ENCODE data around the gene MAPK4.
"Not testable (repeated sequence)": the region's sequence is repeated elsewhere in the genome, so short reads cannot be mapped to it uniquely, and the experiment has no call there.

MAPK4 gene

GRCh38 chr18:50560681-50561629 is 1.1 kb downstream of the MAPK4 start:
- Mint-ChIP-seq H3K27me3 (peaks cover 63% of the 10 kb centered on the region), H3K36me3 (ENCODE audit: low read depth) (no peaks in the 10 kb centered on the region), H3K4me3 (peak overlapping the region; percentile 43), H3K27ac (no peak overlapping the region), H3K4me1 (no peaks in the 10 kb centered on the region), H3K9me3 (peaks cover 3% of the 10 kb centered on the region)
- DNase-seq (no peak), ATAC-seq (no peak)

- DNase-seq; H3K36me3 Mint-ChIP-seq (ENCODE audit: low read depth); ATAC-seq; H3K4me1 Mint-ChIP-seq; H3K27ac Mint-ChIP-seq; H3K4me3 Mint-ChIP-seq; H3K9me3 Mint-ChIP-seq: not testable (repeated sequence)
- peaks cover 64% of the 10 kb centered on the region for H3K27me3 Mint-ChIP-seq
Measured at GRCh38 chr18:50562258-50562657, 2.4 kb downstream of the MAPK4 start.

GRCh38 chr18:50562686-50563085 is 2.8 kb downstream of the MAPK4 start:
- DNase-seq = no peak
- Mint-ChIP-seq H3K27me3 (peaks cover 61% of the 10 kb centered on the region), H3K9me3 (no peaks in the 10 kb centered on the region), H3K27ac (no peak overlapping the region), H3K36me3 (ENCODE audit: low read depth) (no peaks in the 10 kb centered on the region), H3K4me1 (no peaks in the 10 kb centered on the region), H3K4me3 (no peak overlapping the region)
- ATAC-seq = no peak

GRCh38 chr18:50563376-50563775 is 3.5 kb downstream of the MAPK4 start:
- no peak for DNase-seq
- H3K27ac Mint-ChIP-seq = no peak overlapping the region
- H3K27me3 Mint-ChIP-seq = peaks cover 56% of the 10 kb centered on the region
- ATAC-seq = no peak
- peaks cover 1% of the 10 kb centered on the region for H3K9me3 Mint-ChIP-seq
- no peaks in the 10 kb centered on the region for H3K4me1 Mint-ChIP-seq
- H3K4me3 Mint-ChIP-seq = no peak overlapping the region
- H3K36me3 Mint-ChIP-seq (ENCODE audit: low read depth) = no peaks in the 10 kb centered on the region

- Mint-ChIP-seq H3K36me3 (ENCODE audit: low read depth) (no peaks in the 10 kb centered on the region), H3K4me1 (no peaks in the 10 kb centered on the region), H3K9me3 (peaks cover 9% of the 10 kb centered on the region), H3K4me3 (no peak overlapping the region), H3K27ac (no peak overlapping the region), H3K27me3 (peaks cover 20% of the 10 kb centered on the region)
- no peak for DNase-seq
- ATAC-seq = no peak
Measured at GRCh38 chr18:50569930-50570329, 10.0 kb downstream of the MAPK4 start.

- Mint-ChIP-seq H3K9me3 (peaks cover 9% of the 10 kb centered on the region), H3K27me3 (peaks cover 16% of the 10 kb centered on the region), H3K4me1 (no peaks in the 10 kb centered on the region), H3K27ac (no peak overlapping the region), H3K36me3 (ENCODE audit: low read depth) (no peaks in the 10 kb centered on the region), H3K4me3 (no peak overlapping the region)
- no peak for DNase-seq
- no peak for ATAC-seq
Measured at GRCh38 chr18:50571606-50572005, 11.7 kb downstream of the MAPK4 start.

DNA sequence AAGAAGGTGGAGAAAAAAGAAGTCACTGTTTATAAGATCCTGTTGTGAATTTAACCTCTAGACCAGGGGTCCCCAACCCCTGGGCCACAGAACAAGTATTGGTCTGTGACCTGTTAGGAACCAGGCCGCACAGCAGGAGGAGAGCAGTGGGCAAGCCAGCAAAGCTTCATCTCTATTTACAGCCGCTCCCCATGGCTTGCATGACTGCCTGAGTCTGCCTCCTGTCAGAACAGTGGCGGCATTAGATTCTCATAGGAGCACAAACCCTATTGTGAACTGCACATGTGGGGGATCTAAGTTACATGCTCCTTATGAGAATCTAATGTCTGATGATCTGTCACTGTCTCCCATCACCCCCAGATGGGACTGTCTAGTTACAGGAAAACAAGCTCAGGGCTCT is 13.3 kb downstream of the MAPK4 start:
- H3K27me3 Mint-ChIP-seq = peaks cover 13% of the 10 kb centered on the region
- H3K9me3 Mint-ChIP-seq; H3K27ac Mint-ChIP-seq; ATAC-seq; H3K4me3 Mint-ChIP-seq; H3K36me3 Mint-ChIP-seq (ENCODE audit: low read depth); DNase-seq; H3K4me1 Mint-ChIP-seq: not testable (repeated sequence)

DNA sequence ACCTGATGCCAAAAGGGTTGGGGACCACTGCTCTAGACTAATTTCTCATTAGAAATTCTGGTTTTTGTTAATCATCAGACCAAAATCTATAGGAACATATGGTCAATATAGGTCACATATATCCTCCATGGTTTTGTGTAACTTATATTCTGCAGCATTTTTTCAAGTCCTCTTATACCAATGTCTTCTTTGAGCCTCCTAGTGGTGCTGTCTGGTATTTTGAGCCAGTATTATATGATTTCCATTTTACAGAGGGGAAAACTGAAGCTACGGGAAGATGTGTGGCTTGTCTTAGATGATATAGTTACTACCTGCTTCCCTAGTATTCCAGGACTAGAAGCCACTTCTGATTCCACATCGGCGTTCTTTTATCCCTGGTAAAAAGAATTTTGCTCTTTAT is 13.8 kb downstream of the MAPK4 start:
- peaks cover 13% of the 10 kb centered on the region for H3K27me3 Mint-ChIP-seq

GRCh38 chr18:50578030-50578429 is 18.1 kb downstream of the MAPK4 start:
- Mint-ChIP-seq H3K9me3 (peaks cover 4% of the 10 kb centered on the region), H3K27ac (no peak overlapping the region), H3K36me3 (ENCODE audit: low read depth) (no peaks in the 10 kb centered on the region), H3K4me1 (no peaks in the 10 kb centered on the region), H3K27me3 (peaks cover 5% of the 10 kb centered on the region), H3K4me3 (no peak overlapping the region)
- no peak for DNase-seq
- no peak for ATAC-seq

More for the DNA sequence above, 13.8 kb downstream of the MAPK4 start:
- ATAC-seq = no peak
- Mint-ChIP-seq H3K4me1 (no peaks in the 10 kb centered on the region), H3K36me3 (ENCODE audit: low read depth) (no peaks in the 10 kb centered on the region), H3K4me3 (no peak overlapping the region), H3K27ac (no peak overlapping the region), H3K9me3 (peaks cover 4% of the 10 kb centered on the region)
- DNase-seq = no peak

DNA sequence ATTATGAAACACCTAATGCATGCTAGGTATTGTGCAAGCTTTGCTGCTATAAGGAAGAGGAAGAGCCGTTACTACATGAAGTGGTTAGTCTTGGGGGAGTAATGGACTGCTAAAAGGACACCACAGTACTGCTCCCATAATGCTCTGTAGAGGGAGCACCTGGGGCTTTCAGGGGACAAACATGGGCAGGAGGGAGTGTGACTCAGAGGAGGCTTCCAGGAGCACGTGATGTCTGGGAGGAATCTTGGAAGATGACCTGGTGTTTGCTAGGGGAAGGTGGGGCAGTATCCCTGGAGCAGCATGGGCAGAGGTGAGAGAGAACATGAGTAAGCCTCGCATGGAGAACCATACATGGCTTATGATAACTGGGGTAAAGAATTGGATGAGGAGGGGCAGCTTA is 18.8 kb downstream of the MAPK4 start:
- no peaks in the 10 kb centered on the region for H3K4me1 Mint-ChIP-seq
- H3K9me3 Mint-ChIP-seq = peaks cover 4% of the 10 kb centered on the region
- peaks cover 4% of the 10 kb centered on the region for H3K27me3 Mint-ChIP-seq
- ATAC-seq (no peak), DNase-seq (no peak)
- no peaks in the 10 kb centered on the region for H3K36me3 Mint-ChIP-seq (ENCODE audit: low read depth)
- H3K4me3 Mint-ChIP-seq = no peak overlapping the region
- H3K27ac Mint-ChIP-seq = no peak overlapping the region

DNA sequence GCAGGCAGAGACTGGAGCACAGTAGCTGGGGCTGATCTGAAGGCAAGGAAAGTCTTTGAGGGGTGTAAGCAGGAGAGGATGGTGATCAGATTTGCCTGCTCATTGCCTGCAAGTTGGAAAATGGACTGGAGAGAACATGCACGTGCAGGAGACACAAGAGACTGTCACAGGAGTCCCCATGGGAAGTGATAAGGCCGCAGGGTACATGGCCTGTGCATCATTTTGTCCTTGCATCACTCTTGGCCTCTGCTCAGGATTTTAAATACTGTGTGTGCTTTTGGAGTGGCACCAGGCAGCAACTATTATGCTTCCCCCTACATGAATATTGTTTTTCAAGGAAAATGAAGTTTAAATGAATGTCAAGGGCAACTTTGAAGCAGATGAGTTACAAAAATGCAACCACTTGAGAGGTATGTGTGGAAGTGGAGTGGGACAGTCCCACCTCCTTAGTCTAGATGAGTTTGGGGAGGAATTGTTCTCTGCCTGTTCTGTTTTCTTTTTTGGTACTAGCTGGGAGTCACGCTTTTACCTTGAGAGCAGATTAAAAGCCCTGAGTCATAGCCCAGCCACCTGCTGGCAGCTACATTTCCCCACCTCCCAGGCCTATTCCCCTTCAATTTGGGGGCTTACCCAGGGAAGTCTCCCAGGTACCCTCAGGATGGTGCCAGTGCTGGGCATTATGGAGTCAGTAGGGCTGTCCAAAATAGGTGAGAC is 19.3 kb downstream of the MAPK4 start:
- Mint-ChIP-seq H3K9me3 (peaks cover 4% of the 10 kb centered on the region), H3K36me3 (ENCODE audit: low read depth) (no peaks in the 10 kb centered on the region), H3K4me1 (no peaks in the 10 kb centered on the region), H3K27ac (no peak overlapping the region), H3K4me3 (no peak overlapping the region), H3K27me3 (peaks cover 3% of the 10 kb centered on the region)
- no peak for ATAC-seq
- no peak for DNase-seq

DNA sequence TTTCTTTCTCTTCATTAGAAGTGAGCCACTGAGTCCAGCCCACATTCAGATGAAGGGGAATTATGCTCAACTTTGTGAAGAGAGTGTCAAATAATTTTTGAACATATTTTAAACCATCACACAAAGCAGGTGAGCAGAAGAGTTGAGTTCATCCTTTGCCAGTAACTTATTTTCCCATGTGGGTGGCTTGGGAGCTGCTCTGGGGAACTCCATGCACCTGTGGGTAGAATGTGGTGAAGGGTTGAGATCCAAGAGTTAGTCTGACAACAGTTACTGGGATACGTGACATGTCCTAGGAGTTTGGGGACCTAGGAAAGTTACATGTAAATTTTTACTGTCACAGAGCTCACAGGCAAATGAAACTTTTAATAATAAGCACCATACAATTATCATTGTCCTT is 21.6 kb downstream of the MAPK4 start:
- Mint-ChIP-seq H3K4me3 (no peak overlapping the region), H3K36me3 (ENCODE audit: low read depth) (no peaks in the 10 kb centered on the region), H3K27me3 (peaks cover 2% of the 10 kb centered on the region), H3K27ac (no peak overlapping the region), H3K4me1 (no peaks in the 10 kb centered on the region), H3K9me3 (peaks cover 10% of the 10 kb centered on the region)
- ATAC-seq = no peak
- DNase-seq = no peak

DNA sequence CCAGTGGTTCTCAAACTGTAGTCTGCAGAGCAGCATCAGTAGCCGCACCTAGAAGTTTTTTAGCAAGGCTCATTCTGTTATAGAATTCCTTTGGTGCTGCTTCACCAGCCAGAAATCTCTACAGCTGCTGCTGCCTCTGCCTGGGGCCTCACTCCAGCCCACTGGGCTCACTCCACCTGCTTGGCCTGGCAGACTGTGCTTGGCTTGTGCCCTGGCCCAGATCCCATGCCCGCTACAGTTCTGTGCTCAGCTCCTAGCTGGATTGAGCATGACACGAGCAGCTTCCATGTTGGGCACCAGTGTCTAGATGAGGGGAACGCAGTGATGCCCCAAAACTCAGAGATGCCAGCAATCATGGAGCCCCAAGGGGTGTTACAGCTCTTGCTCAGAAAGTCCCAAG is 22.6 kb downstream of the MAPK4 start:
- H3K4me1 Mint-ChIP-seq = no peaks in the 10 kb centered on the region
- DNase-seq (no peak), ATAC-seq (no peak)
- H3K4me3 Mint-ChIP-seq = no peak overlapping the region
- peaks cover 2% of the 10 kb centered on the region for H3K27me3 Mint-ChIP-seq
- no peak overlapping the region for H3K27ac Mint-ChIP-seq
- H3K36me3 Mint-ChIP-seq (ENCODE audit: low read depth) = no peaks in the 10 kb centered on the region
- peaks cover 10% of the 10 kb centered on the region for H3K9me3 Mint-ChIP-seq

- no peaks in the 10 kb centered on the region for H3K36me3 Mint-ChIP-seq (ENCODE audit: low read depth)
- no peaks in the 10 kb centered on the region for H3K4me1 Mint-ChIP-seq
- peaks cover 6% of the 10 kb centered on the region for H3K27me3 Mint-ChIP-seq
- H3K9me3 Mint-ChIP-seq = peaks cover 10% of the 10 kb centered on the region
- H3K27ac Mint-ChIP-seq = no peak overlapping the region
- H3K4me3 Mint-ChIP-seq = no peak overlapping the region
- no peak for ATAC-seq
- no peak for DNase-seq
Measured at GRCh38 chr18:50586710-50587109, 26.8 kb downstream of the MAPK4 start.

GRCh38 chr18:50590593-50590992 is 30.7 kb downstream of the MAPK4 start:
- Mint-ChIP-seq H3K9me3 (peaks cover 2% of the 10 kb centered on the region), H3K36me3 (ENCODE audit: low read depth) (no peaks in the 10 kb centered on the region), H3K27me3 (peaks cover 4% of the 10 kb centered on the region), H3K4me1 (no peaks in the 10 kb centered on the region), H3K27ac (no peak overlapping the region), H3K4me3 (no peak overlapping the region)
- ATAC-seq = no peak
- DNase-seq = no peak
